A673 (cell line): ENCODE measurements around the gene WNT3. TPM values are rescaled to one million over a fixed set of nuclear protein-coding genes. Genes with fewer than 3 reads are reported as not detected.

Source experiments
- BruUV-seq: library from RNA; stranded (reverse); fragments of 400-500 nt; replicated peaks from 2 replicates; lab custom pipeline; 2021; lab: Mats Ljungman, UMichigan
- CTCF ChIA-PET: fragments of 300-600 bp; sonication (Branson Sonifier 250); formaldehyde crosslinking; loops from one replicate; lab custom pipeline; 2022; ENCODE audit warnings: antibody characterized with exemption; lab: Charles Lee
- POLR2A ChIA-PET: fragments of 300-600 bp; sonication (Branson Sonifier 250); formaldehyde crosslinking; loops from one replicate; lab custom pipeline; 2022; ENCODE audit warnings: antibody characterized with exemption; ENCODE audit not compliant: low non-redundant PET; lab: Charles Lee
- DNase-seq: peaks from one replicate; pipeline ENCODE4 v3.0.0-alpha.2; 2015; ENCODE audit warnings: low spot score
- H3K27ac ChIP-seq: fragments of 200-600 bp; sonication (generic); 2 replicates; pipeline ENCODE4 v1.5.1; 2016; ENCODE audit warnings: mixed run types, low read depth, mild to moderate bottlenecking, mixed read lengths, antibody characterized with exemption, low read length; ENCODE audit not compliant: poor library complexity, severe bottlenecking
- H3K27me3 ChIP-seq: fragments of 200-600 bp; sonication (generic); replicated peaks from 2 replicates; pipeline ENCODE4 v1.6.1; 2017; ENCODE audit warnings: mixed run types, low read depth, mild to moderate bottlenecking, mixed read lengths, antibody characterized with exemption, low read length; ENCODE audit not compliant: insufficient read depth, poor library complexity
- H3K36me3 ChIP-seq: fragments of 200-600 bp; sonication (generic); 2 replicates; pipeline ENCODE4 v1.6.1; 2016; ENCODE audit warnings: mixed run types, mild to moderate bottlenecking, mixed read lengths, antibody characterized with exemption, low read length; ENCODE audit not compliant: insufficient read depth, poor library complexity, severe bottlenecking
- H3K4me1 ChIP-seq: fragments of 200-600 bp; sonication (generic); 2 replicates; pipeline ENCODE4 v1.6.1; 2017; ENCODE audit warnings: mixed run types, mild to moderate bottlenecking, mixed read lengths, antibody characterized with exemption, low read length; ENCODE audit not compliant: insufficient read depth, poor library complexity, severe bottlenecking
- H3K4me3 ChIP-seq: fragments of 200-600 bp; sonication (generic); 2 replicates; pipeline ENCODE4 v1.5.1; 2016; ENCODE audit warnings: low read depth, mixed run types, mild to moderate bottlenecking, mixed read lengths, low read length; ENCODE audit not compliant: poor library complexity, severe bottlenecking
- H3K9me3 ChIP-seq: fragments of 200-600 bp; sonication (generic); 2 replicates; pipeline ENCODE4 v1.6.1; 2016; ENCODE audit warnings: mixed run types, low read depth, mild to moderate bottlenecking, mixed read lengths, antibody characterized with exemption, low read length; ENCODE audit not compliant: poor library complexity, severe bottlenecking
- CTCF ChIP-seq: fragments of 300-800, 200-600 bp; sonication (generic); conservative IDR thresholded peaks from 2 replicates; pipeline ENCODE4 v1.5.1; 2017; ENCODE audit warnings: low read depth, mild to moderate bottlenecking, antibody characterized with exemption, low read length, moderate library complexity, mixed read lengths
- EZH2 ChIP-seq: fragments of 200-600 bp; sonication (generic); IDR thresholded peaks from 2 replicates; pipeline ENCODE4 v1.6.1; 2017; ENCODE audit warnings: borderline replicate concordance, low read depth, mild to moderate bottlenecking, mixed read lengths, antibody characterized with exemption, low read length; ENCODE audit not compliant: poor library complexity, severe bottlenecking
- intact Hi-C: fragments of 100-400 bp; cut with micrococcal nuclease; formaldehyde crosslinking; loops from one replicate; pipeline ENCODE4 v1.10.0; 2022; ENCODE audit not compliant: unreplicated experiment
- total RNA-seq: library from RNA; stranded (reverse); gene quantifications from 2 replicates; pipeline ENCODE4 v1.2.3, GENCODE V29; 2021

WNT3 gene
- total RNA-seq, 1 experiment from 2014 or later = 1.3 TPM

DNA sequence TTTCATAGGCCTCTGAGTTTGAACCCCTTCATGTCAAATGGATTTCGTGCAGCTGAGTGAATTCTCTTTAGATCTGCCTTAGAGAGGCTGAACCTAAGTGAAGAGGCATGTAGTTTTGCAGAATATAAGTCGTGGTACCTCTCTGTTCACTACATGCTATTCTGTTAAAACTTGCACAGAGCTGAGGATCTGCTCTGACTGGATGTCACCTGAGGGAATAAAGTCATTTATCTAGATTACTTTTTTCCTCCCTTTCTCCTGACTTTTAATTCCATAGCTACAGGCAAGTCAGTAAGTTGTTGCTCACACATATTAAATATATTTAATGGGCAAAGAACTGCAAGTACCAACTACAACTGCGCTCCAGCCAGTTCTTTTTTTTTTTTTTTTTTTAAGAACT, 64.7 kb downstream of the WNT3 start:
- Histone ChIP-seq H3K27ac (no peak overlapping the region), H3K4me1 (no peaks in the 10 kb centered on the region), H3K9me3 (no peaks in the 10 kb centered on the region), H3K27me3 (no peaks in the 10 kb centered on the region), H3K36me3 (no peaks in the 10 kb centered on the region), H3K4me3 (no peak overlapping the region)
- no peak for DNase-seq
- TF ChIP-seq CTCF (no peak), EZH2 (no peak)
- POLR2A ChIA-PET = no interaction called here
- CTCF ChIA-PET = no interaction called here
- intact Hi-C loops = no loop called here
- no TSS peak for BruUV-seq

DNA sequence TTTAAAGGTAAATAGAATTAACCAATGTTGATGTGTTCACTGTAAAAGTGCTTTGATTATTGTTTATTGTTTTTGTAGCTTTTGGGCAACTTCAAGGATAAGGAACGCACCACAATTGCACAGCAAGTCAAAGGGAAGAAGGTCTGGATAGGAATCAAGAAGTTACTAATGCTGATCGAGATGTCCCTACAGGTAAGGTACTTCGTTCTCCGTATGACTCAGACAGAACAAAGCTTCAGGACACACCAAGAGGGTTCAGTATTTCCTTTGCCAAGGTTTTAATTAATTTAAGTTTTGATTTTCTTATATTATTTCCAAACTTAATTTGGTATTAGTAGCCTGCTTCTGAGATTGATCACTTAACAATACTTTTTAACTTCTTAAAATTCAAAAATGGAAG, 67.1 kb downstream of the WNT3 start:
- no peak for DNase-seq
- Histone ChIP-seq H3K36me3 (no peaks in the 10 kb centered on the region), H3K4me3 (no peak overlapping the region), H3K27ac (no peak overlapping the region), H3K4me1 (no peaks in the 10 kb centered on the region), H3K27me3 (no peaks in the 10 kb centered on the region), H3K9me3 (no peaks in the 10 kb centered on the region)
- intact Hi-C loops = no loop called here
- ChIA-PET CTCF (no interaction called here), POLR2A (no interaction called here)
- no TSS peak for BruUV-seq
- TF ChIP-seq EZH2 (no peak), CTCF (no peak)

GRCh38 chr17:46745376-46745775, 73.1 kb downstream of the WNT3 start:
- Histone ChIP-seq H3K4me3 (no peak overlapping the region), H3K4me1 (no peaks in the 10 kb centered on the region), H3K9me3 (no peaks in the 10 kb centered on the region), H3K27ac (no peak overlapping the region), H3K27me3 (no peaks in the 10 kb centered on the region), H3K36me3 (no peaks in the 10 kb centered on the region)
- no TSS peak for BruUV-seq
- CTCF ChIA-PET = no interaction called here
- no peak for TF ChIP-seq CTCF
- intact Hi-C loops = no loop called here
- POLR2A ChIA-PET = no interaction called here
- no peak for DNase-seq
